Measurements from ENCODE around the gene MAGI3. TPM values are rescaled to one million over a fixed set of nuclear protein-coding genes. Genes with fewer than 3 reads are reported as not detected.

Gene MAGI3
- total and polyA plus RNA-seq, 2 of the 13 experiments (the other 11 are each of a cell fraction or from before 2014, with no cell fraction given), result 4.0 to 11.8 TPM

- peaks cover 7% of the 10 kb centered on the region for H3K9me3 ChIP-seq (ENCODE audit: low read length)
- H3K36me3 ChIP-seq (replicated peaks in 1 of 2; ENCODE audit: control insufficient read depth in 1 of 2, insufficient read depth in 2 of 2, low read length in 2 of 2), result peaks cover 0 to 27% of the 10 kb centered on the region in 2 experiments; a peak in 2 of 5 replicates
- TF ChIP-seq IRX3 (CRISPR knock-in tag; IDR thresholded peaks at IDR 0.05; ENCODE audit: borderline replicate concordance, low read depth) (no peak), ZSCAN5A (CRISPR knock-in tag; IDR thresholded peaks at IDR 0.05; ENCODE audit: borderline replicate concordance) (no peak), ZNF687 (CRISPR knock-in tag; IDR thresholded peaks at IDR 0.05) (no peak)
- no peak overlapping the region for H3K9ac ChIP-seq (ENCODE audit: insufficient read depth, low read depth, low read length)
- DNase-seq (ENCODE audit: low spot score) (no peak), FAIRE-seq (no peak), ATAC-seq (no peak)
- no peak overlapping the region for H3K27ac ChIP-seq (ENCODE audit: extremely low read length, insufficient read depth, low read length)
- BruUV-seq (replicated peaks), result no TSS peak
- ChIA-PET POLR2A (no interaction called here), CTCF (ENCODE audit: low intra/inter-chr PET ratio, low total read pairs) (no interaction called here)
- no peak overlapping the region for H3K4me2 ChIP-seq (ENCODE audit: low read depth, low read length)
- no peaks in the 10 kb centered on the region for H3K27me3 ChIP-seq (ENCODE audit: control insufficient read depth in 1 of 2, insufficient read depth in 2 of 2, low read length in 2 of 2)
- in situ Hi-C loops (cut with HindIII; ENCODE audit: extremely low pct_ligation_motif_present, low pct_unique_long_range_greater_than_20kb) (no loop called here), intact Hi-C loops (cut with micrococcal nuclease; ENCODE audit: unreplicated experiment) (no loop called here)
- H3K79me2 ChIP-seq (ENCODE audit: insufficient read depth, low read length), result no peaks in the 10 kb centered on the region
- no peaks in the 10 kb centered on the region for H3K4me1 ChIP-seq (ENCODE audit: insufficient read depth, low read length)
- WGBS (ENCODE audit: low lambda C conversion rate), result 96% methylated on average over 2 of the region's 2 CpGs
- H4K20me1 ChIP-seq (ENCODE audit: insufficient read depth, low read length), result no peaks in the 10 kb centered on the region
- H3K4me3 ChIP-seq (replicated peaks in 1 of 3; ENCODE audit: insufficient read depth in 1 of 3, low read depth in 2 of 3, low read length in 3 of 3), result no peak overlapping the region
- H2AFZ ChIP-seq (ENCODE audit: low read length), result no peak overlapping the region
Observed at GRCh38 chr1:113721010-113721409, 330.7 kb downstream of the MAGI3 start.
